ENCODE results near the gene CNTN5. TPM values are rescaled to one million over a fixed set of nuclear protein-coding genes. Genes with fewer than 3 reads are reported as not detected.

CNTN5 gene
- total RNA-seq, 1 experiment from 2014 or later: not detected

DNA sequence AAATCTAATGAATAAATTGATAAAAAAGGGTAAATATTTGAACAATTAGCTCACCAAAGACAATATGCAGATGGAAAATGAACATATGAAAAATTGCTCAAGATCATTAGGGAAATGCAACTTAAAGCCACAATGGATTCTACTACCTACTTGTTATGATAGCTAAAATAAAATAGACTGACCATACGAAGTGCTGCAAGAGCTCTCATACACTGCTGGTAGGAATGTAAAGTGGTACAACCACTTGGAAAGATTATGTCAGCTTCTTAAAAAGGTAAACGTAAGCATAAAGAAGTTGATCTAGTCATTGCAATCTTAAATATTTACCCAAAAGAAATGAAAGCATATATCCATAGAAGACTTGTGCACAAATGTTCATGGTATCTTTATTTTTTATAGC lies 1162.2 kb downstream of the CNTN5 start:
- Histone ChIP-seq H3K79me2 (ENCODE audit: low read length) (no peaks in the 10 kb centered on the region), H3K27ac (ENCODE audit: low read length) (no peak overlapping the region), H3K4me2 (ENCODE audit: low read depth, low read length, poor library complexity, severe bottlenecking) (no peak overlapping the region), H3K9me3 (ENCODE audit: low read length) (peaks cover 82% of the 10 kb centered on the region), H3K4me1 (ENCODE audit: low read length) (no peaks in the 10 kb centered on the region), H3K9ac (ENCODE audit: low read length) (no peak overlapping the region), H2AFZ (ENCODE audit: low read length) (no peak overlapping the region), H3K9me2 (replicated peaks; ENCODE audit: insufficient read depth, low read length) (no peaks in the 10 kb centered on the region), H3K27me3 (ENCODE audit: low read length) (no peaks in the 10 kb centered on the region), H3K36me3 (ENCODE audit: insufficient read depth, low read length) (no peaks in the 10 kb centered on the region), H3K4me3 (ENCODE audit: low read length) (no peak overlapping the region), H4K20me1 (ENCODE audit: insufficient read depth, low read depth, low read length) (no peaks in the 10 kb centered on the region)
- DNase-seq: no peak

GRCh38 chr11:100185588-100185987 lies 1164.8 kb downstream of the CNTN5 start:
- Histone ChIP-seq H3K9me2 (replicated peaks; ENCODE audit: insufficient read depth, low read length) (no peaks in the 10 kb centered on the region), H3K27ac (ENCODE audit: low read length) (no peak overlapping the region), H2AFZ (ENCODE audit: low read length) (no peak overlapping the region), H4K20me1 (ENCODE audit: insufficient read depth, low read depth, low read length) (no peaks in the 10 kb centered on the region), H3K4me2 (ENCODE audit: low read depth, low read length, poor library complexity, severe bottlenecking) (no peak overlapping the region), H3K27me3 (ENCODE audit: low read length) (no peaks in the 10 kb centered on the region), H3K9ac (ENCODE audit: low read length) (no peak overlapping the region), H3K36me3 (ENCODE audit: insufficient read depth, low read length) (no peaks in the 10 kb centered on the region), H3K4me1 (ENCODE audit: low read length) (no peaks in the 10 kb centered on the region), H3K79me2 (ENCODE audit: low read length) (no peaks in the 10 kb centered on the region), H3K4me3 (ENCODE audit: low read length) (no peak overlapping the region), H3K9me3 (ENCODE audit: low read length) (peaks cover 75% of the 10 kb centered on the region)
- no peak for DNase-seq

DNA sequence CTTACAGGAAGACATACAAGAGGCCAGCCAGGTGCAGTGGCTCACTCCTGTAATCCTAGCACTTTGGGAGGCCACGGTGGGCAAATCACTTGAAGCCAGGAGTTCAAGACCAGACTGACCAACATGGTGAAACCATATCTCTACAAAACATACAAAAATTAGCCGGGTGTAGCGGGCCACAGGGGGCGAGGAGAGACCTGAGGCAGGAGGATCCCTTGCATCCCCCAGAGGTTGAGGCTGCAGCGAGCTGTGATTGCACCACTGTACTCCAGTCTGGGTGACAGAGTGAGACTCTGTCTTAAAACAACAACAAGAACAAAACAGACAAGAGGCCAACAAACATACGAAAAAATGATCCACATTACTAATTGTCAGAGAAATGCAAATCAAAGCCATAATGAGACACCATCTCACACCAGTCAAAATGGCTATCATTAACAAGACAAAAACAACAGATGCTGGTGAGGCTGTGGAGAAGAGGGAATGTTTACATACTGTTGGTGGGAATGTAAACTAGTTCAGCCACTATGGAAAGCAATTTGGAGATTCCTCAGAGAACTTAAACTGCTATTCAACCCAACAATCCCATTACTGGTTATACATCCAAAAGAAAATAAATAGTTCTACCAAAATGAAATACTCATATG lies 1167.5 kb downstream of the CNTN5 start:
- no peaks in the 10 kb centered on the region for H3K79me2 ChIP-seq (ENCODE audit: low read length)
- no peak overlapping the region for H3K27ac ChIP-seq (ENCODE audit: low read length)
- no peaks in the 10 kb centered on the region for H4K20me1 ChIP-seq (ENCODE audit: insufficient read depth, low read depth, low read length)
- peaks cover 69% of the 10 kb centered on the region for H3K9me3 ChIP-seq (ENCODE audit: low read length)
- no peak for DNase-seq
- H3K27me3 ChIP-seq (ENCODE audit: low read length): no peaks in the 10 kb centered on the region
- no peak overlapping the region for H3K4me2 ChIP-seq (ENCODE audit: low read depth, low read length, poor library complexity, severe bottlenecking)
- no peak overlapping the region for H3K4me3 ChIP-seq (ENCODE audit: low read length)
- no peaks in the 10 kb centered on the region for H3K36me3 ChIP-seq (ENCODE audit: insufficient read depth, low read length)
- no peaks in the 10 kb centered on the region for H3K4me1 ChIP-seq (ENCODE audit: low read length)
- no peak overlapping the region for H3K9ac ChIP-seq (ENCODE audit: low read length)
- H3K9me2 ChIP-seq (replicated peaks; ENCODE audit: insufficient read depth, low read length): no peaks in the 10 kb centered on the region
- no peak overlapping the region for H2AFZ ChIP-seq (ENCODE audit: low read length)

GRCh38 chr11:100190395-100190794 lies 1169.6 kb downstream of the CNTN5 start:
- no peaks in the 10 kb centered on the region for H4K20me1 ChIP-seq (ENCODE audit: insufficient read depth, low read depth, low read length)
- no peaks in the 10 kb centered on the region for H3K36me3 ChIP-seq (ENCODE audit: insufficient read depth, low read length)
- no peak overlapping the region for H3K4me3 ChIP-seq (ENCODE audit: low read length)
- H3K9me2 ChIP-seq (replicated peaks; ENCODE audit: insufficient read depth, low read length): no peaks in the 10 kb centered on the region
- no peaks in the 10 kb centered on the region for H3K27me3 ChIP-seq (ENCODE audit: low read length)
- H3K9me3 ChIP-seq (ENCODE audit: low read length): peaks cover 74% of the 10 kb centered on the region
- H3K79me2 ChIP-seq (ENCODE audit: low read length): no peaks in the 10 kb centered on the region
- H2AFZ ChIP-seq (ENCODE audit: low read length): no peak overlapping the region
- DNase-seq: no peak
- H3K27ac ChIP-seq (ENCODE audit: low read length): no peak overlapping the region
- H3K9ac ChIP-seq (ENCODE audit: low read length): no peak overlapping the region
- no peak overlapping the region for H3K4me2 ChIP-seq (ENCODE audit: low read depth, low read length, poor library complexity, severe bottlenecking)
- H3K4me1 ChIP-seq (ENCODE audit: low read length): no peaks in the 10 kb centered on the region

DNA sequence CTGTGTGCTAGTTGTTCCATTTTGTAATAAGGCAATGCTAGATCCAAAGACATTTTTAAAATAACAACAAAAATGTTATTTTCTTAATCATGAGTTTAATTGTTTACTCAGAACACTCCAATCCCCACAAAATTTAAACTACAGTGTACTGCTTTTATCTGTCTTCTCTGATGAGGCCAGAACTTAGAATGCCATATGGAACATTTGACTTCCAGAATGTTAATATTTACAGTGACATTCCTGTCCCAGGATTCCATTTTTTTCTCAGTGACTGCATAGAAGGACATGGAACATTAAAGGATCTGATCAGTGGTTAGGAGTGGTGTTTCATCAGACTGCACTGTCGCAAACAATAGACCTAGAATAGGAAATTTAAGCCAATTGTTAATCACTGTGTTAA lies 1171.4 kb downstream of the CNTN5 start:
- Histone ChIP-seq H3K4me2 (ENCODE audit: low read depth, low read length, poor library complexity, severe bottlenecking) (no peak overlapping the region), H4K20me1 (ENCODE audit: insufficient read depth, low read depth, low read length) (no peaks in the 10 kb centered on the region), H3K9me2 (replicated peaks; ENCODE audit: insufficient read depth, low read length) (no peaks in the 10 kb centered on the region), H2AFZ (ENCODE audit: low read length) (no peak overlapping the region), H3K9me3 (ENCODE audit: low read length) (peaks cover 74% of the 10 kb centered on the region), H3K4me1 (ENCODE audit: low read length) (no peaks in the 10 kb centered on the region), H3K36me3 (ENCODE audit: insufficient read depth, low read length) (no peaks in the 10 kb centered on the region), H3K79me2 (ENCODE audit: low read length) (no peaks in the 10 kb centered on the region), H3K4me3 (ENCODE audit: low read length) (no peak overlapping the region), H3K27me3 (ENCODE audit: low read length) (no peaks in the 10 kb centered on the region), H3K27ac (ENCODE audit: low read length) (no peak overlapping the region), H3K9ac (ENCODE audit: low read length) (no peak overlapping the region)
- no peak for DNase-seq

DNA sequence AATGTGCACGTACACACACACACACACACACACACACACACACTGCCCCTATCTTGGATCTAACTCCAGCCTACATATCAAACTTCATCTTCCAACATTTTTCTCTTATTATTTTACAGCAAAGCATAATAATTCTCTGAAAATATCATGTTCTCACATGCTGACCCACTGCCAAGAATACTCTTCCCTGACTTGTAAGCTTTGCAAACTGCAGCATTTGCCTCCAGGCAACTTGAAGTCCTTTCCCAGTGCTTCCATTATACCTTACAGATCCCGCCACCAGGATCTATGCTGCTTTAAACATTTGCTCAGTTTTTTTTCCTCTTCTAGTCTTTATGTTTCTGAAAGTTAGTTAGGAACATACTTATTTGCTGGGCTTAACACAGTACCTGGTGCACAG lies 1183.0 kb downstream of the CNTN5 start:
- no peak overlapping the region for H3K9ac ChIP-seq (ENCODE audit: low read length)

DNA sequence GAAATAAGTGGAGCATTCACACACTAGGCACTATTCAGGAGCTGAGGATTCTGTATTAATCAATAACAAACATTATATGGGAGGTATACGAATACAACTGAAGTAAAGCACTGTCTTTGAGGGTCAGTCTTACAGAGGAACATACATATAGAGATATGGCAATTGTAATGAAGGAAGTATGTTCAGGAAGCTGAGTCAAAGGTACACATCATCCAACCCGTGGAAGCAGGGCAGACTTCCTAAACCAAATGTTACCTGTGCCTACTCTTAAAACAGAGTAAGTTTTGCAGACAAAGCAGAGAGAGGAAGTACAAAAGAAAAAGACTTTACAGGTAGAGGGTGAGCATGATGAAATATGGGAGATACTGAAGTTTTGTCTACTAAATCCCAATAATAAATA lies 1185.2 kb downstream of the CNTN5 start:
- no peaks in the 10 kb centered on the region for H3K36me3 ChIP-seq (ENCODE audit: insufficient read depth, low read length)
- H3K4me1 ChIP-seq (ENCODE audit: low read length): no peaks in the 10 kb centered on the region
- no peak overlapping the region for H2AFZ ChIP-seq (ENCODE audit: low read length)
- no peak for DNase-seq
- no peak overlapping the region for H3K9ac ChIP-seq (ENCODE audit: low read length)
- H3K9me3 ChIP-seq (ENCODE audit: low read length): peaks cover 72% of the 10 kb centered on the region
- no peak overlapping the region for H3K27ac ChIP-seq (ENCODE audit: low read length)
- no peaks in the 10 kb centered on the region for H3K27me3 ChIP-seq (ENCODE audit: low read length)
- H3K9me2 ChIP-seq (replicated peaks; ENCODE audit: insufficient read depth, low read length): no peaks in the 10 kb centered on the region
- no peaks in the 10 kb centered on the region for H4K20me1 ChIP-seq (ENCODE audit: insufficient read depth, low read depth, low read length)
- no peak overlapping the region for H3K4me3 ChIP-seq (ENCODE audit: low read length)
- H3K4me2 ChIP-seq (ENCODE audit: low read depth, low read length, poor library complexity, severe bottlenecking): no peak overlapping the region
- no peaks in the 10 kb centered on the region for H3K79me2 ChIP-seq (ENCODE audit: low read length)

More for the DNA sequence above, 1183.0 kb downstream of the CNTN5 start:
- no peaks in the 10 kb centered on the region for H4K20me1 ChIP-seq (ENCODE audit: insufficient read depth, low read depth, low read length)
- no peak overlapping the region for H3K4me2 ChIP-seq (ENCODE audit: low read depth, low read length, poor library complexity, severe bottlenecking)
- DNase-seq: no peak
- H3K4me1 ChIP-seq (ENCODE audit: low read length): no peaks in the 10 kb centered on the region
- no peaks in the 10 kb centered on the region for H3K9me2 ChIP-seq (replicated peaks; ENCODE audit: insufficient read depth, low read length)
- H3K4me3 ChIP-seq (ENCODE audit: low read length): no peak overlapping the region
- H3K79me2 ChIP-seq (ENCODE audit: low read length): no peaks in the 10 kb centered on the region
- H3K27ac ChIP-seq (ENCODE audit: low read length): no peak overlapping the region
- no peaks in the 10 kb centered on the region for H3K27me3 ChIP-seq (ENCODE audit: low read length)
- no peak overlapping the region for H2AFZ ChIP-seq (ENCODE audit: low read length)
- H3K36me3 ChIP-seq (ENCODE audit: insufficient read depth, low read length): no peaks in the 10 kb centered on the region
- peaks cover 72% of the 10 kb centered on the region for H3K9me3 ChIP-seq (ENCODE audit: low read length)

DNA sequence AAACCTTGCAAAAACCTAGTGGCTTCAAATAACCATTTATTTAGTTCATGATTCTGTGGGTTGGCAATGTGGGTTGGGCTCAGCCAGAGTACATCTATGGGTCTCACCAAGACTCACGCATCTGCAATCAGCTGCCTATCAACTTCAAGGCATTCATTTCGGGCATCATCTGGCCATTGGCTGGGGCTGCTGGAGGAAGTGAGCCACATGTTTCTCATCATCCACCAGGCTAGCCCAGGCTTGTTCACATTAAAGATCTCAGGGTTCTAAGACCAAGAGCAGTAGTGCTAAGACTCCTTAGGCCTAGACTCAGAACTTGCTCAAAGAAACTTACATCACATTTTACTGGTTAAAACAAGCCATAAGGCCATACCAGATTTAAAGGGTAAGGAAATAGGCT lies 1187.5 kb downstream of the CNTN5 start:
- no peak overlapping the region for H2AFZ ChIP-seq (ENCODE audit: low read length)

More for the DNA sequence above, 1187.5 kb downstream of the CNTN5 start:
- peaks cover 73% of the 10 kb centered on the region for H3K9me3 ChIP-seq (ENCODE audit: low read length)
- H3K9me2 ChIP-seq (replicated peaks; ENCODE audit: insufficient read depth, low read length): no peaks in the 10 kb centered on the region
- H3K27ac ChIP-seq (ENCODE audit: low read length): no peak overlapping the region
- no peak overlapping the region for H3K4me2 ChIP-seq (ENCODE audit: low read depth, low read length, poor library complexity, severe bottlenecking)
- no peaks in the 10 kb centered on the region for H4K20me1 ChIP-seq (ENCODE audit: insufficient read depth, low read depth, low read length)
- H3K4me3 ChIP-seq (ENCODE audit: low read length): no peak overlapping the region
- DNase-seq: no peak
- no peaks in the 10 kb centered on the region for H3K4me1 ChIP-seq (ENCODE audit: low read length)
- H3K9ac ChIP-seq (ENCODE audit: low read length): no peak overlapping the region
- no peaks in the 10 kb centered on the region for H3K27me3 ChIP-seq (ENCODE audit: low read length)
- no peaks in the 10 kb centered on the region for H3K36me3 ChIP-seq (ENCODE audit: insufficient read depth, low read length)
- no peaks in the 10 kb centered on the region for H3K79me2 ChIP-seq (ENCODE audit: low read length)
